ENCODE data around the gene PLA2G15.
"Not testable (repeated sequence)": the region's sequence is repeated elsewhere in the genome, so short reads cannot be mapped to it uniquely, and the experiment has no call there.

Gene PLA2G15

DNA sequence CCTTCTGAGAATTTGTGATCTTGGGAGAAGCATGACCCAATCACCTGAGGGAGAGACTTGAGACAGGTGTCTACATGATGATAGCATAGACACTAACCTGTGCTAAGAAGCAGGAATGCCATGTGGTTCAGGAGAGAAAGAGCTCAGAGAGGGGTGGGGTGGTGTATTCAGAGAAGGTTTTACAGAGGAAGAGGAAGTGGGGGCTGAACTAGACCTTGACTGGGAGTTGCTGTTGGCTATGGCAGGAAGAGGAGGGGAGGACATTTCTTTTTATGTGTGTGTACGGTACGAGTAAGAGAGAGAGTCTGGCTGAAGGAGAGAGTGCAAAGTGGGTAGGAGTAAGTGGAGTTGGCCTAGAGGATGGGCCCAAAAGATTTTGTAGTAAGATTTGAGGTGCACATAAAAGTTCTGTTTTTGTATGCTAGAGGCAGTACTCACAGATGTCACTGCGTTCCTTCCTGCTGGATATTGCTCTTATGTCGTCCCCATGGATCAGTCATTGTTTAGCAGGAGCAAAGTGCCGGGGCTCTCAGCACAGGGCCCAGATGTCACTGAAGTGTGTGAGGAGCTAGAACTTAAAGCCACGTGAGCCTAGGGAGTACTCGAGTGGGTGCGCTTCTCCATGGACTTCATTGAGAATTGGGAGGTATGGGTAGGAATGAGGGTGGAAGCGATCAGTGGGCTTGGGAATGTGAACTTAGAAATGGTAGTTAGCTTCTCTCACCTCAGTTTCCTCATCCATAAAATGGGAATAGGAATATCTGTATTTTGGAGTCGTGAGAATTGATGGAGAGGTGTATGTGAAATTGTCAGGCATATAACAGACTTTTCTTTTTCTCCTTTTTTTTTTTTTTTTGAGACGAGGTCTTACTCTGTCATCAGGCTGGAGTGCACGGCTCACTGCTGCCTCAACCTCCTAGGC is 41.2 kb downstream of the PLA2G15 start:
- H3K4me3 ChIP-seq (ENCODE audit: low read length), result no peak overlapping the region

DNA sequence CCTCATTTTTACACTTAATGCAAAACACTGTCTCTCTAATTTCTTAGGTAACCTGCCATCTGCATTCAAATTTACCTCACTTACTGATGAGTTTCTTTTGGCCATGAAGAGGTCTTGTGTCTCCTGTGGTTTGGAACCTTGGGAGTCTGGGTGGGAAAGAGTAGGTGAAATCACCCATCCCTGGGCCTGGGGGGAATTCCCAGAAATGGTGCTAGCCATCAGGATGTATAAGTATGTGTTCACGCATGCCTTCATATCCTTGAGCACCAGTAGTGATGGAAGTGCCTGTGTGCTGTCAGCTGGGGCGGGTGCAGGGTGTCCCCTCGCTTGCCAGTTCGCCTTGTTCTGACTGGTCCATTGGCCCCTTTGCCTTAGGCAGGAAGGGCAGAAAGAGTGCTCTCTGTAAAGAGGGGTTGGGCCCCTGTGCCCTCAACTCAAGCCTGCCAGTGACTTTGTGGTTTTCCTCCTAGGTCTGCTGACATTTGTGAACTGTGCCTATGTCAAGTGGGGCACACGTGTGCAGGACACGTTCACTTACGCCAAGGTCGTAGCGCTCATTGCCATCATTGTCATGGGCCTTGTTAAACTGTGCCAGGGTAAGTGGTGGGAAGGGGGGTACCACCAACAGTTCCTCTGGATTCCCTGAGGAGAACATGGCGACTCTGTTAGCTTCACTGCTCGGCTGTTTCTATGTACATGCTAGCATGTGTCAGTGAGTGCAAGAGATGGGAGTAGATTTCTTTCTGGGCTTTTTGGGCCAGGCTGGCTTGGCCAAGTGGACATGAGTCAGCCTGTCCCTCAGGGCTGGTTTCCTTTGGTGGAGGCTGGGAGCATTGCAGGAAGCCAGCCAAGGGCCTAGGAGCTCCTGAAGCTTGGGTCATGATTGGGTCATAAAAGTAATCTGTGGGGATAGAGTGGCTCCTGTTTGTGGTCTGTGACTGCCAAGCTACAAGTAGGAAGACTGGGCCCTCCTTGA is 42.4 kb downstream of the PLA2G15 start:
- H3K9me3 ChIP-seq (ENCODE audit: control insufficient read depth, low read depth, low read length), result no peaks in the 10 kb centered on the region
- peaks cover 18% of the 10 kb centered on the region for H3K36me3 ChIP-seq (ENCODE audit: control insufficient read depth, low read depth, low read length)
- H3K27me3 ChIP-seq (ENCODE audit: control insufficient read depth, insufficient read depth, low read length), result no peaks in the 10 kb centered on the region
- H3K9ac ChIP-seq (ENCODE audit: low read length), result no peak overlapping the region
- no peak overlapping the region for H3K27ac ChIP-seq (ENCODE audit: low read length)
- no peaks in the 10 kb centered on the region for H3K4me1 ChIP-seq (ENCODE audit: control insufficient read depth, low read depth, low read length)
- H3K4me3 ChIP-seq (ENCODE audit: low read length), result no peak overlapping the region

More for the DNA sequence above, 41.2 kb downstream of the PLA2G15 start:
- no peaks in the 10 kb centered on the region for H3K4me1 ChIP-seq (ENCODE audit: control insufficient read depth, low read depth, low read length)
- H3K27ac ChIP-seq (ENCODE audit: low read length), result no peak overlapping the region
- H3K36me3 ChIP-seq (ENCODE audit: control insufficient read depth, low read depth, low read length), result peaks cover 24% of the 10 kb centered on the region
- H3K9me3 ChIP-seq (ENCODE audit: control insufficient read depth, low read depth, low read length), result no peaks in the 10 kb centered on the region
- H3K9ac ChIP-seq (ENCODE audit: low read length), result no peak overlapping the region
- no peaks in the 10 kb centered on the region for H3K27me3 ChIP-seq (ENCODE audit: control insufficient read depth, insufficient read depth, low read length)

DNA sequence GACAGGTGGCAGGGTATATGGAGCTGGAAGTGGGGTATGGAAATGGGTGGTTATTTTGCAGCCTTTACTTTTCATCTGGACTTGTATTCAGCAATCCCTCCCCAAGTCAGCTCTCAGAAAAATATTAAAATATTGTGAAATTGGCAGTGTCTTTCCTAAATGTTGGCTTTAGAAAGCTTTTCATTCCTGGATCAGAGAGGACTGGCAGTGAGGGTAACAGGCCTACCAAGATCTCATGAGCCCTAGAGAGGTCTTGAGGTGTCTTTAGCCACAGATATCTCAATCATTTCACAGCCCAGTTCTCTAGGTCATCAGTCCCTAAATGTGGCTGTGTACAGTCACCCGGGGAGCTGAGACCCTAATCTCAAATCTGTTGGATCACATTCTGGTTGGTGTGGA is 43.1 kb downstream of the PLA2G15 start:
- no peak overlapping the region for H3K27ac ChIP-seq (ENCODE audit: low read length)
- no peak overlapping the region for H3K4me3 ChIP-seq (ENCODE audit: low read length)
- no peak overlapping the region for H3K9ac ChIP-seq (ENCODE audit: low read length)

DNA sequence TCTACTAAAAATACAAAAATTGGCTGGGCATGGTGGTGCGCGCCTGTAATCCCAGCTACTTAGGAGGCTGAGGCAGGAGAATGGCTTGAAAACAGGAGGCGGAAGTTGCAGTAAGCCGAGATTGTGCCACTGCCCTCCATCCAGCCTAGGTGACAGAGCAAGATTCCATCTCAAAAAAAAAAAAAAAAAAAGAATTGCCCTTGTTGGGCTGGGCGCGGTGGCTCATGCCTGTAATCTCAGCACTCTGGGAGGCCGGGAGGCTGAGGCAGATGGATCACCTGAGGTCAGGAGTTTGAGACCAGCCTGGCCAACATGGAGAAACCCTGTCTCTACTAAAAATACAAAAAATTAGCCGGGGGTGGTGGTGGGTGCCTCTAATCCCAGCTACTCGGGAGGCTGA is 43.6 kb downstream of the PLA2G15 start:
- not testable (repeated sequence) for H3K4me3 ChIP-seq (ENCODE audit: low read length); H3K27ac ChIP-seq (ENCODE audit: low read length); H3K27me3 ChIP-seq (ENCODE audit: control insufficient read depth, insufficient read depth, low read length); H3K9me3 ChIP-seq (ENCODE audit: control insufficient read depth, low read depth, low read length); H3K9ac ChIP-seq (ENCODE audit: low read length); H3K4me1 ChIP-seq (ENCODE audit: control insufficient read depth, low read depth, low read length)
- peaks cover 25% of the 10 kb centered on the region for H3K36me3 ChIP-seq (ENCODE audit: control insufficient read depth, low read depth, low read length)

More for the DNA sequence above, 43.1 kb downstream of the PLA2G15 start:
- peaks cover 21% of the 10 kb centered on the region for H3K36me3 ChIP-seq (ENCODE audit: control insufficient read depth, low read depth, low read length)
- H3K27me3 ChIP-seq (ENCODE audit: control insufficient read depth, insufficient read depth, low read length), result no peaks in the 10 kb centered on the region
- no peaks in the 10 kb centered on the region for H3K4me1 ChIP-seq (ENCODE audit: control insufficient read depth, low read depth, low read length)
- H3K9me3 ChIP-seq (ENCODE audit: control insufficient read depth, low read depth, low read length), result no peaks in the 10 kb centered on the region

DNA sequence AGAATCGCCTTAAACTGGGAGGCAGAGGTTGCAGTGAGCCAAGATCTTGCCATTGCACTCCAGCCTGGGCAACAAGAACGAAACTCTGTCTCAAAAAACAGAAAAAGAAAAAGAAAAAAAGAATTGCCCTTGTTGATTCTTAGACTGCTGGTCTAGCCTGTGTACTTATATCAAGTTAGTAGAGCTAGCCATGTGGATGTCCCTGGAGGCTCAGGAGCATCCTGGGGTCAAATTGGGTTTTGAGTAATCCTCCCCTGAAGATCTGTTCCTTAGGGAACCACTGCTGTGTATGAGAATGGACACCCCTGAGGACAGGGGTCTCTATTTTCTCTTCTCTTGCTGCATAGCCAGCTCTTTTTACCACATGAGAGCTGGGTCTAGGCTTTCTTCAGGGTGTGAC is 44.0 kb downstream of the PLA2G15 start:
- Histone ChIP-seq H3K9ac (ENCODE audit: low read length) (no peak overlapping the region), H3K4me3 (ENCODE audit: low read length) (no peak overlapping the region), H3K27me3 (ENCODE audit: control insufficient read depth, insufficient read depth, low read length) (no peaks in the 10 kb centered on the region), H3K9me3 (ENCODE audit: control insufficient read depth, low read depth, low read length) (no peaks in the 10 kb centered on the region), H3K4me1 (ENCODE audit: control insufficient read depth, low read depth, low read length) (no peaks in the 10 kb centered on the region), H3K36me3 (ENCODE audit: control insufficient read depth, low read depth, low read length) (peaks cover 25% of the 10 kb centered on the region), H3K27ac (ENCODE audit: low read length) (no peak overlapping the region)

DNA sequence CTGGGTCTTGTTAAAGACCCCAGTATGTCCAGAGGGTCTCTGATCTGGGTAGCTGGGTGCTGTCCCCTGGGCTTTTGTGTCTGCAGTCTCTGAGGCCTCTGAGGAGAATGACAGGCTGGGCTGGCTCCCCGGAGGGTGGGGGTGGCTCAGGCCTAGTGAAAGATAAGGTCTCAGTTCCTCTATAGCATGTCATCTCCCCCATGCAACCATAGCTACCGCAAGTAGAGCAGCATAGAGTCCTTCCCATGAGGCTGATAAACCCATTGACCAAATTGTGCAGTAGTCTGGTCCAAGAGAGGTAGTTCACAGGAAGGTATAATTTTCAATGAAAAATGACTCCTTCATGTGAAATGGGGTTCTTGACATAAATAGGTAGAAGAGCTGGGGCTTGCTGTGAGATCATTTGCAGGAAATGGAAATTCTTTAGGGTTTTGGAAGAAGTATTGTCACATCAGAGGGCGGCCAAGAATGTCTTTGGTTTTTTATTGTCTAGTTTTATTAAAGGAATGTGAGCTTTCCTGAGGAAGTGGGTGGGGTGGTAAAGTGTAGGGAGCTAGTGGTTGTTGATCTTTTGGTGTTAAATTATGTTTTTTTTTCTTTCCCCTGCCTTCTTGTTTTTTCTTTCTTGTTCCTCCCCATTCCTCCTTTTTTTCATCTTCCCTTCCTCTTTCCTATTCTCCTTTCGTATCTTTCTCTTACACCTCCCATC is 44.6 kb downstream of the PLA2G15 start:
- no peaks in the 10 kb centered on the region for H3K9me3 ChIP-seq (ENCODE audit: control insufficient read depth, low read depth, low read length)
- no peaks in the 10 kb centered on the region for H3K4me1 ChIP-seq (ENCODE audit: control insufficient read depth, low read depth, low read length)
- H3K4me3 ChIP-seq (ENCODE audit: low read length), result no peak overlapping the region
- H3K36me3 ChIP-seq (ENCODE audit: control insufficient read depth, low read depth, low read length), result peaks cover 25% of the 10 kb centered on the region
- no peak overlapping the region for H3K27ac ChIP-seq (ENCODE audit: low read length)
- H3K27me3 ChIP-seq (ENCODE audit: control insufficient read depth, insufficient read depth, low read length), result no peaks in the 10 kb centered on the region
- no peak overlapping the region for H3K9ac ChIP-seq (ENCODE audit: low read length)

DNA sequence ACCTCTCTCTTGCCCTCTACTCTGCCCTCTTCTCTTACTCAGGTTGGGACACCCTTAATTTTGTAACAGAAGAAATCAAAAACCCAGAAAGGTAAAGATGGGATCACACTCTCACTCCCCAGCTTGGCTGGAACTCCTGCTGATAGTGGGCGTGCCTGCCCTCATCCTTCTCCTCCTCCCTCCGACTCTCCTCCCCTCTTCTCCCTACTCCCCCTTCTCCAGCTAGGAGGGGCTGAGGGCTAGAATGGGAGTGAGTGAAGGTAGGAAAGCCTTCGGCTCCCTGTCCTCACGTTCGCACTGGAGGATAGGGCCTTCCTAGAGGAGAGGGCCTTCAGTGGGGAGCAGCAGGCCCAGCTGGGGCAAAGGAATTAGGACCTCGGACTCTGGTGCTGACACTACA is 45.3 kb downstream of the PLA2G15 start:
- Histone ChIP-seq H3K27me3 (ENCODE audit: control insufficient read depth, insufficient read depth, low read length) (no peaks in the 10 kb centered on the region), H3K27ac (ENCODE audit: low read length) (no peak overlapping the region), H3K36me3 (ENCODE audit: control insufficient read depth, low read depth, low read length) (peaks cover 25% of the 10 kb centered on the region), H3K4me1 (ENCODE audit: control insufficient read depth, low read depth, low read length) (no peaks in the 10 kb centered on the region), H3K9ac (ENCODE audit: low read length) (no peak overlapping the region), H3K4me3 (ENCODE audit: low read length) (no peak overlapping the region), H3K9me3 (ENCODE audit: control insufficient read depth, low read depth, low read length) (no peaks in the 10 kb centered on the region)

DNA sequence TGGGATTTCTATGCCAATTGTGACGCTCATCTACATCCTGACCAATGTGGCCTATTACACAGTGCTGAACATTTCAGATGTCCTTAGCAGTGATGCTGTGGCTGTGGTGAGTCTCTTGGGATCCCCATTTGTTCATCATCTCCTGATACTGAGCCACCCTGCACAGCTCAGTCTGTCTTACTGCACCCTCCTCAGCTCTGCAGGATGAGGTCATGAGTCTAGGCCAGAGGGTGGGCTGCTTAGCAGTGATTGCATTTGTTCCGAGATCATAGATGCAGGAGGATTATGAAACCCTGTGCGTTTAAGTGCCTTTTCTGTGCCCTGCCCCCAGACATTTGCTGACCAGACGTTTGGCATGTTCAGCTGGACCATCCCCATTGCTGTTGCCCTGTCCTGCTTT is 46.1 kb downstream of the PLA2G15 start:
- no peaks in the 10 kb centered on the region for H3K27me3 ChIP-seq (ENCODE audit: control insufficient read depth, insufficient read depth, low read length)
- no peak overlapping the region for H3K9ac ChIP-seq (ENCODE audit: low read length)
- no peaks in the 10 kb centered on the region for H3K4me1 ChIP-seq (ENCODE audit: control insufficient read depth, low read depth, low read length)
- H3K9me3 ChIP-seq (ENCODE audit: control insufficient read depth, low read depth, low read length), result no peaks in the 10 kb centered on the region
- no peak overlapping the region for H3K4me3 ChIP-seq (ENCODE audit: low read length)
- peaks cover 25% of the 10 kb centered on the region for H3K36me3 ChIP-seq (ENCODE audit: control insufficient read depth, low read depth, low read length)
- H3K27ac ChIP-seq (ENCODE audit: low read length), result no peak overlapping the region

DNA sequence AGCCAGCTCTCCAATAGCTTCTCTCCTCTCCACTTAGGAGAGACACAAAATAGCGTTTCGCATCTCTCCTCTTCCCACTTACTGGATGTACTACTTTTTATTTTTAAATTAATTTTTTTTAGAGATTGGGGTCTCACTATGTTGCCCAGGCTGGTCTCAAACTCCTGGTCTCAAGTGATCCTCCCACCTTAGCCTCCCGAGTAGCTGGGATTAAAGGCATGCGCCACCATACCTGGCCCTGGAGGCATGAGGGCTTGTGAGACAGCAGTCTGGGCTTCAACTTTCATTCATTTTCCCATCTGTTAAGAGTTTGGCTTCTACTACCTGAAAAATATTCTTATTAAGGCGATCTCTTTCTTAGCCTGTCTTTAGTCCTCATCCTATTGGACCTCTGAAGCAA is 47.3 kb downstream of the PLA2G15 start:
- Histone ChIP-seq H3K4me3 (ENCODE audit: low read length) (no peak overlapping the region), H3K27me3 (ENCODE audit: control insufficient read depth, insufficient read depth, low read length) (no peaks in the 10 kb centered on the region), H3K4me1 (ENCODE audit: control insufficient read depth, low read depth, low read length) (no peaks in the 10 kb centered on the region), H3K9me3 (ENCODE audit: control insufficient read depth, low read depth, low read length) (no peaks in the 10 kb centered on the region), H3K27ac (ENCODE audit: low read length) (no peak overlapping the region), H3K36me3 (ENCODE audit: control insufficient read depth, low read depth, low read length) (peaks cover 21% of the 10 kb centered on the region), H3K9ac (ENCODE audit: low read length) (no peak overlapping the region)

DNA sequence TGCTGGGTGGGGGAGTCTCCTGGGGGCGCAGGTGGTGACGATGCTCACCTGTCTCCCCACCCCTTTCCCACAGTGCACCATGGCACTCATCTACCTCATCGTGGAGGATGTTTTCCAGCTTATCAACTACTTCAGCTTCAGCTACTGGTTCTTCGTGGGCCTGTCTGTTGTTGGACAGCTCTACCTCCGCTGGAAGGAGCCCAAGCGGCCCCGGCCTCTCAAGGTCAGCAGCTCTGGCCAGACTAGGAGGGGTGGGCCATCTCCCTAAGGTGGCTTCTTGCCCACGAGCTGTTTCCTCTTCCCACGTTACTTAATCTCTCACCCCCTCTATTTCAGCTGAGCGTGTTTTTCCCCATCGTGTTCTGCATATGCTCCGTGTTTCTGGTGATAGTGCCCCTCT is 51.1 kb downstream of the PLA2G15 start:
- no peak overlapping the region for H3K9ac ChIP-seq (ENCODE audit: low read length)
- H3K27me3 ChIP-seq (ENCODE audit: control insufficient read depth, insufficient read depth, low read length), result no peaks in the 10 kb centered on the region
- no peaks in the 10 kb centered on the region for H3K9me3 ChIP-seq (ENCODE audit: control insufficient read depth, low read depth, low read length)
- H3K4me1 ChIP-seq (ENCODE audit: control insufficient read depth, low read depth, low read length), result no peaks in the 10 kb centered on the region
- no peak overlapping the region for H3K27ac ChIP-seq (ENCODE audit: low read length)
- peaks cover 47% of the 10 kb centered on the region for H3K36me3 ChIP-seq (ENCODE audit: control insufficient read depth, low read depth, low read length)
- no peak overlapping the region for H3K4me3 ChIP-seq (ENCODE audit: low read length)

DNA sequence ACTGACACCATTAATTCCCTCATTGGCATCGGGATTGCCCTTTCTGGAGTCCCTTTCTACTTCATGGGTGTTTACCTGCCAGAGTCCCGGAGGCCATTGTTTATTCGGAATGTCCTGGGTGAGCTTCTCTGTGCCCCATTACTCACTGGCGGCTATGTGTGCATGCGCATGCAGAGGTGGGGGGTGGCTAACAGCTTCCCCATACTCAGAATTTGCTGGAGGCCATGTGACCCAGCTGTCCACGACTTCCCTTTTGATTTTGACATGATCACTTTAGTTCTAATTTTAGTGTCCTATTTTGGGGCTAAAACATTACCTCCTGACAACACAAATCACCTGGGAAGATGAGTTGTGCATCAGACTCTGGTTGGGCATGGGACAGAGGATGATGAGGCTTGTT is 51.5 kb downstream of the PLA2G15 start:
- Histone ChIP-seq H3K4me1 (ENCODE audit: control insufficient read depth, low read depth, low read length) (no peaks in the 10 kb centered on the region), H3K9ac (ENCODE audit: low read length) (no peak overlapping the region), H3K9me3 (ENCODE audit: control insufficient read depth, low read depth, low read length) (no peaks in the 10 kb centered on the region), H3K27me3 (ENCODE audit: control insufficient read depth, insufficient read depth, low read length) (no peaks in the 10 kb centered on the region), H3K27ac (ENCODE audit: low read length) (no peak overlapping the region), H3K4me3 (ENCODE audit: low read length) (no peak overlapping the region), H3K36me3 (ENCODE audit: control insufficient read depth, low read depth, low read length) (peaks cover 50% of the 10 kb centered on the region)
